GM12872 (cell line): ENCODE measurements around the gene VCAM1.

Experiments
- TF ChIP-seq, protein P1 (sequence below): IDR thresholded peaks from 3 replicates; pipeline ENCODE4 v1.5.1; 2011; ENCODE audit warnings: low read depth, mild to moderate bottlenecking, low read length, moderate library complexity; ENCODE audit not compliant: insufficient read depth

Gene VCAM1, protein sequence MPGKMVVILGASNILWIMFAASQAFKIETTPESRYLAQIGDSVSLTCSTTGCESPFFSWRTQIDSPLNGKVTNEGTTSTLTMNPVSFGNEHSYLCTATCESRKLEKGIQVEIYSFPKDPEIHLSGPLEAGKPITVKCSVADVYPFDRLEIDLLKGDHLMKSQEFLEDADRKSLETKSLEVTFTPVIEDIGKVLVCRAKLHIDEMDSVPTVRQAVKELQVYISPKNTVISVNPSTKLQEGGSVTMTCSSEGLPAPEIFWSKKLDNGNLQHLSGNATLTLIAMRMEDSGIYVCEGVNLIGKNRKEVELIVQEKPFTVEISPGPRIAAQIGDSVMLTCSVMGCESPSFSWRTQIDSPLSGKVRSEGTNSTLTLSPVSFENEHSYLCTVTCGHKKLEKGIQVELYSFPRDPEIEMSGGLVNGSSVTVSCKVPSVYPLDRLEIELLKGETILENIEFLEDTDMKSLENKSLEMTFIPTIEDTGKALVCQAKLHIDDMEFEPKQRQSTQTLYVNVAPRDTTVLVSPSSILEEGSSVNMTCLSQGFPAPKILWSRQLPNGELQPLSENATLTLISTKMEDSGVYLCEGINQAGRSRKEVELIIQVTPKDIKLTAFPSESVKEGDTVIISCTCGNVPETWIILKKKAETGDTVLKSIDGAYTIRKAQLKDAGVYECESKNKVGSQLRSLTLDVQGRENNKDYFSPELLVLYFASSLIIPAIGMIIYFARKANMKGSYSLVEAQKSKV

GRCh38 chr1:100719490-100719889 is at the start of gene VCAM1:
VCAM1 (plus strand) TSS chr1:100719742; CDS start chr1:100719861, 119 bp downstream.
- TF ChIP-seq, protein P1, sequence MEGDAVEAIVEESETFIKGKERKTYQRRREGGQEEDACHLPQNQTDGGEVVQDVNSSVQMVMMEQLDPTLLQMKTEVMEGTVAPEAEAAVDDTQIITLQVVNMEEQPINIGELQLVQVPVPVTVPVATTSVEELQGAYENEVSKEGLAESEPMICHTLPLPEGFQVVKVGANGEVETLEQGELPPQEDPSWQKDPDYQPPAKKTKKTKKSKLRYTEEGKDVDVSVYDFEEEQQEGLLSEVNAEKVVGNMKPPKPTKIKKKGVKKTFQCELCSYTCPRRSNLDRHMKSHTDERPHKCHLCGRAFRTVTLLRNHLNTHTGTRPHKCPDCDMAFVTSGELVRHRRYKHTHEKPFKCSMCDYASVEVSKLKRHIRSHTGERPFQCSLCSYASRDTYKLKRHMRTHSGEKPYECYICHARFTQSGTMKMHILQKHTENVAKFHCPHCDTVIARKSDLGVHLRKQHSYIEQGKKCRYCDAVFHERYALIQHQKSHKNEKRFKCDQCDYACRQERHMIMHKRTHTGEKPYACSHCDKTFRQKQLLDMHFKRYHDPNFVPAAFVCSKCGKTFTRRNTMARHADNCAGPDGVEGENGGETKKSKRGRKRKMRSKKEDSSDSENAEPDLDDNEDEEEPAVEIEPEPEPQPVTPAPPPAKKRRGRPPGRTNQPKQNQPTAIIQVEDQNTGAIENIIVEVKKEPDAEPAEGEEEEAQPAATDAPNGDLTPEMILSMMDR: no peak

GRCh38 chr1:100670083-100670482 is 49.5 kb upstream of the VCAM1 start:
- TF ChIP-seq, protein P1: no peak

DNA sequence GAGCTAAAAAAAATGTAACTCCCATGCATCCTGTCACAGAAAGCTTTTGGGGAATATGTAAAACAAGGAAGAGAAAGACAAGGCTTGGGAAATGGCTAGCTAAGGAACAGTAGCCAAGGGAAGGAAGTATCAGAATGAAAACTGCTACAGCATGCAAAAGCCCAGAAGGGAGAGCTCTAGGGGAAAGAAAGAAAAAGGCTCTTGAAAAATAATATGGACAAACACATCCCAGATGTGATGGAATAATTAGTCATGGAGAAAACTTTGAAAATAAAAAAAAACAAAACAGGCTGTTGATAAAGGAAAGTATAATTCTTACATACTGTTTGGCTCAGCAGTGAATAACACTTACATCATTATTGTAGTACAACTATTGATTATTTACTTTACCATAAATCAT is 47.9 kb upstream of the VCAM1 start:
- TF ChIP-seq, protein P1: no peak

GRCh38 chr1:100683448-100684349 is 35.8 kb upstream of the VCAM1 start:
- TF ChIP-seq, protein P1: no peak

- TF ChIP-seq, protein P1: no peak
Observed at GRCh38 chr1:100699744-100700143, 19.8 kb upstream of the VCAM1 start.

GRCh38 chr1:100700586-100700985 is 19.0 kb upstream of the VCAM1 start:
- TF ChIP-seq, protein P1: no peak

DNA sequence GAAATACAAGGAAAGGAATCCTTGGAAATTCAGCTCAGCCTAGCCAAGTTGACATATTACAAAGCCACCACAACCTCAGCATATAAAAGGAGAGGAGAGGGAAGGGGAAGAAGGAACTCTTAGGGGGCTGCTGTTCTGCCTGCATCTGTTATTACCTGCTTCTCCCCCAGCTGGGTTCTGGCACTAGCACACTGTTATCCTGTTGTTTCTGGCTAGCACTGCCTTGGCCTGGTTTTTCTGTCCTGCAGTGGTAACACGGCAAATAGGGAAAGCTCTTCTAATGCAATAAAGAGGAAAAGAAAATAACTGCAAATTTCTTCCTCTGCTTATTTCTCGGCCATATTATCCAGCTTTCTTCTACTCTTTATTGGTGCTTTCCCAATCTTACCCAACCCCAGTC is 16.5 kb upstream of the VCAM1 start:
- TF ChIP-seq, protein P1: no peak
